HG03196 (cell line): ENCODE data around the gene THSD7B.
A peak's percentile ranks its signal among the peaks of the same experiment; 100 is the strongest.
"Not testable (repeated sequence)": the region's sequence is repeated elsewhere in the genome, so short reads cannot be mapped to it uniquely, and the experiment has no call there.

Source experiments
- ATAC-seq: cut with Tn5 transposase; IDR thresholded peaks from one replicate; pipeline ENCODE4 v1.9.1; 2021; ENCODE audit not compliant: unreplicated experiment

Gene THSD7B

GRCh38 chr2:137658433-137658832 is 893.1 kb downstream of the THSD7B start:
- no peak for ATAC-seq

- no peak for ATAC-seq
Observed at GRCh38 chr2:137659616-137660015, 894.3 kb downstream of the THSD7B start.

- no peak for ATAC-seq
Observed at GRCh38 chr2:137670111-137670510, 904.8 kb downstream of the THSD7B start.

- ATAC-seq = no peak
Observed at GRCh38 chr2:137672989-137673552, 907.7 kb downstream of the THSD7B start.

- no peak for ATAC-seq
Observed at GRCh38 chr2:137674991-137675390, 909.6 kb downstream of the THSD7B start.

GRCh38 chr2:137675584-137676327 is 910.4 kb downstream of the THSD7B start:
- ATAC-seq = no peak

- ATAC-seq = no peak
Observed at GRCh38 chr2:137676346-137676745, 911.0 kb downstream of the THSD7B start.

GRCh38 chr2:137677466-137677865 is 912.1 kb downstream of the THSD7B start:
- no peak for ATAC-seq

GRCh38 chr2:137689549-137689948 is 924.2 kb downstream of the THSD7B start:
- no peak for ATAC-seq

GRCh38 chr2:137693534-137693933 is 928.2 kb downstream of the THSD7B start:
- ATAC-seq = peak; percentile 77

- ATAC-seq = no peak
Observed at GRCh38 chr2:137696916-137697315, 931.6 kb downstream of the THSD7B start.

GRCh38 chr2:137700250-137700649 is 934.9 kb downstream of the THSD7B start:
- ATAC-seq = not testable (repeated sequence)

GRCh38 chr2:137700681-137701080 is 935.3 kb downstream of the THSD7B start:
- no peak for ATAC-seq

- no peak for ATAC-seq
Observed at GRCh38 chr2:137705296-137705695, 940.0 kb downstream of the THSD7B start.

GRCh38 chr2:137706786-137707613 is 941.7 kb downstream of the THSD7B start:
- no peak for ATAC-seq

- no peak for ATAC-seq
Observed at GRCh38 chr2:137708311-137708710, 943.0 kb downstream of the THSD7B start.

GRCh38 chr2:137715731-137716191 is 950.4 kb downstream of the THSD7B start:
- ATAC-seq = no peak

GRCh38 chr2:137718786-137719185 is 953.4 kb downstream of the THSD7B start:
- ATAC-seq = no peak

GRCh38 chr2:137721733-137722132 is 956.4 kb downstream of the THSD7B start:
- ATAC-seq = no peak

- no peak for ATAC-seq
Observed at GRCh38 chr2:137724912-137725311, 959.6 kb downstream of the THSD7B start.
